ENCODE data around the gene UBR4.

DNA sequence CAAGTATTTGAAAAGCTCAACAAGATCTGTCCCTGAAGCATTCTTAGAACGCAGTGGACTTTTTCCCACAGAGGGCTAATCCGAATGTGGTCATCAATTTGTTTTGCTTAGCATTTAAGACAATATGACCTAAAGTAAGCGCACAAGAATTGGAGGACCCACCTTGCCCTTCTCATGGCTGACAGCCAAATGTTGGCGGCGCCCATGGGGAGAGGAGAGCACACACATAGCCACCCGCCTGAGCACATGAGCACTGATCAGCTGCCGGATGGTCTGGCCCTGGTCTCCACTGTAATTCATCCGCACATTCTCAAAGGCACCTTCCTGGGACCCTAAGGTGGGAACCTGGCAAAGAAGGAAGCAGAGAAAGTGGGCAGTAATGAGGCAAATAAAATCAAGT, 52.4 kb downstream of the UBR4 start:
- TF ChIP-seq, protein P1, sequence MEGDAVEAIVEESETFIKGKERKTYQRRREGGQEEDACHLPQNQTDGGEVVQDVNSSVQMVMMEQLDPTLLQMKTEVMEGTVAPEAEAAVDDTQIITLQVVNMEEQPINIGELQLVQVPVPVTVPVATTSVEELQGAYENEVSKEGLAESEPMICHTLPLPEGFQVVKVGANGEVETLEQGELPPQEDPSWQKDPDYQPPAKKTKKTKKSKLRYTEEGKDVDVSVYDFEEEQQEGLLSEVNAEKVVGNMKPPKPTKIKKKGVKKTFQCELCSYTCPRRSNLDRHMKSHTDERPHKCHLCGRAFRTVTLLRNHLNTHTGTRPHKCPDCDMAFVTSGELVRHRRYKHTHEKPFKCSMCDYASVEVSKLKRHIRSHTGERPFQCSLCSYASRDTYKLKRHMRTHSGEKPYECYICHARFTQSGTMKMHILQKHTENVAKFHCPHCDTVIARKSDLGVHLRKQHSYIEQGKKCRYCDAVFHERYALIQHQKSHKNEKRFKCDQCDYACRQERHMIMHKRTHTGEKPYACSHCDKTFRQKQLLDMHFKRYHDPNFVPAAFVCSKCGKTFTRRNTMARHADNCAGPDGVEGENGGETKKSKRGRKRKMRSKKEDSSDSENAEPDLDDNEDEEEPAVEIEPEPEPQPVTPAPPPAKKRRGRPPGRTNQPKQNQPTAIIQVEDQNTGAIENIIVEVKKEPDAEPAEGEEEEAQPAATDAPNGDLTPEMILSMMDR (IDR thresholded peaks at IDR 0.05; ENCODE audit: borderline replicate concordance, extremely low read depth, low read length, poor library complexity, severe bottlenecking): no peak
- TF ChIP-seq EZH2 (IDR thresholded peaks at IDR 0.05; ENCODE audit: borderline replicate concordance, low read depth, low read length, severe bottlenecking): no peak
